Dedifferentiated amniotic fluid mesenchymal stem cell (primary cell): ENCODE measurements around the gene C5orf47.
"Not testable (repeated sequence)": the region's sequence is repeated elsewhere in the genome, so short reads cannot be mapped to it uniquely, and the experiment has no call there.

Source experiments
- DNase-seq: peaks from one replicate; pipeline ENCODE4 v3.0.0-alpha.2; 2016; ENCODE audit errors: extremely low spot score

The C5orf47 gene

GRCh38 chr5:173970878-173971650 is 17.9 kb upstream of the C5orf47 start:
- no peak for DNase-seq

GRCh38 chr5:173971681-173972345 is 17.2 kb upstream of the C5orf47 start:
- no peak for DNase-seq

GRCh38 chr5:173972607-173972924 is 16.4 kb upstream of the C5orf47 start:
- DNase-seq: no peak

- peak; percentile 80 for DNase-seq
These were observed 15.9 kb upstream of the C5orf47 start for GRCh38 chr5:173972925-173973615.

GRCh38 chr5:173973616-173973969 is 15.4 kb upstream of the C5orf47 start:
- DNase-seq: no peak

- no peak for DNase-seq
These were observed 14.2 kb upstream of the C5orf47 start for GRCh38 chr5:173974688-173975239.

GRCh38 chr5:173981185-173981761 is 7.7 kb upstream of the C5orf47 start:
- DNase-seq: no peak

GRCh38 chr5:173984218-173984617 is 4.8 kb upstream of the C5orf47 start:
- no peak for DNase-seq

- no peak for DNase-seq
These were observed 587 bp downstream of the C5orf47 start for GRCh38 chr5:173989432-173990082.

GRCh38 chr5:173997331-173997730 is 8.4 kb downstream of the C5orf47 start:
- no peak for DNase-seq

GRCh38 chr5:173998531-173998930 is 9.6 kb downstream of the C5orf47 start:
- DNase-seq: no peak

GRCh38 chr5:174000076-174000475 is 11.1 kb downstream of the C5orf47 start:
- no peak for DNase-seq

- no peak for DNase-seq
These were observed 14.8 kb downstream of the C5orf47 start for GRCh38 chr5:174003795-174004194.

GRCh38 chr5:174008922-174009321 is 20.0 kb downstream of the C5orf47 start:
- no peak for DNase-seq

GRCh38 chr5:174010365-174010764 is 21.4 kb downstream of the C5orf47 start:
- DNase-seq: no peak

- no peak for DNase-seq
These were observed 22.5 kb downstream of the C5orf47 start for GRCh38 chr5:174011441-174011840.

- not testable (repeated sequence) for DNase-seq
These were observed 31.3 kb downstream of the C5orf47 start for GRCh38 chr5:174020069-174020927.

GRCh38 chr5:174020928-174021304 is 31.9 kb downstream of the C5orf47 start:
- no peak for DNase-seq

- DNase-seq: no peak
These were observed 33.6 kb downstream of the C5orf47 start for GRCh38 chr5:174022384-174023095.

- no peak for DNase-seq
These were observed 41.3 kb downstream of the C5orf47 start for GRCh38 chr5:174030286-174030685.
